ENCODE results near the gene EML4.

GRCh38 chr2:42310007-42310515 is 140.9 kb downstream of the EML4 start:
- no peak for TF ChIP-seq CTCF (optimal IDR thresholded peaks at IDR 0.05 in 1 of 3, IDR thresholded peaks at IDR 0.05 in 1 of 3, conservative IDR thresholded peaks at IDR 0.05 in 1 of 3; ENCODE audit: extremely low read depth in 1 of 3, insufficient read depth in 2 of 3, low read length in 3 of 3)
- TF ChIP-seq EZH2 (IDR thresholded peaks at IDR 0.05; ENCODE audit: low read length) = no peak

Data from keratinocyte (primary cell).